ENCODE data around the gene RNPEP. TPM values are rescaled to one million over a fixed set of nuclear protein-coding genes. Genes with fewer than 3 reads are reported as not detected.

RNPEP gene
- total RNA-seq, 2 donors from 2014 or later = 46.6 to 73.5 TPM

DNA sequence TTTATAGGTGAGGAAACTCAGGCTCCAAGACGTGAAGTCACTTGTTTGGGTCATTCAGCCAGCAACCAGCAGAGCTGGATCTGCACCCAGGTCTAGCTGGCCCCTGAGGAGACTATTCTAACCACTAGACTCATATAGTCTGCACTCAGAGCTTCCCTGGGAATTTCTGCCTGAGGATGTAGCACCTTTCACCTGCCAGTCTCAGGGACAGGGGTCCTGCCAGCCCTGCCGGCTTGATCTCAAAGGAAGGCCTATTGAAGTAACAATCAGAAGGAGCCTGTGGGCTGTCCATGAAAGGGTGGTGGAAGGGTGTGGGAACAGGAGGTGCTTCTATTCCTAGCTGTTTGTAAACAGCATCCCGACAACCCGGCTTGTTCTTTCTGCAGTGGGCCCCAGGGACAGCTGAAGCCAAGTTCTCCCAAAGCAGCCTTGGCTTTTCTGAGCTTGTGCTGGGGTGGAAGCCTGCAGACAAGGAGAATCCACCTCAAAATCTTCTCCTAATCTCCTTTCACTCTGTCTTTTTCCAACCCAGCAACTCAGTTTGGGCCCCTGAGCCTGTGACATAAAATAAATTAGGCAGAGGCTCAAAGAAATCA lies 43.9 kb upstream of the RNPEP start:
- Histone ChIP-seq H3K9me3 (ENCODE audit: control insufficient read depth, low read length) (no peaks in the 10 kb centered on the region), H3K4me3 (ENCODE audit: low read length) (no peak overlapping the region), H3K27me3 (ENCODE audit: control insufficient read depth, insufficient read depth, low read length, poor library complexity, severe bottlenecking) (peaks cover 13% of the 10 kb centered on the region), H3K27ac (ENCODE audit: low read depth, low read length) (no peak overlapping the region), H3K36me3 (ENCODE audit: control insufficient read depth, insufficient read depth, low read length) (no peaks in the 10 kb centered on the region), H3K4me1 (ENCODE audit: control insufficient read depth, insufficient read depth, low read length) (no peaks in the 10 kb centered on the region), H3K9ac (ENCODE audit: extremely low read depth, low read length, poor library complexity, severe bottlenecking) (no peak overlapping the region)
- no peak for DNase-seq
- H3K4me1 Mint-ChIP-seq = peaks cover 20% of the 10 kb centered on the region
- no peak overlapping the region for H3K4me3 Mint-ChIP-seq
- 68 to 77% methylated on average over 4 of the region's 4 CpGs for WGBS, 2 experiments (ENCODE audit: insufficient coverage in 1 of 2, insufficient read length in 1 of 2)
- no peaks in the 10 kb centered on the region for H3K36me3 Mint-ChIP-seq (ENCODE audit: low read depth)
- H3K27me3 Mint-ChIP-seq (ENCODE audit: insufficient read depth) = peaks cover 8% of the 10 kb centered on the region
- TF ChIP-seq, protein P1, sequence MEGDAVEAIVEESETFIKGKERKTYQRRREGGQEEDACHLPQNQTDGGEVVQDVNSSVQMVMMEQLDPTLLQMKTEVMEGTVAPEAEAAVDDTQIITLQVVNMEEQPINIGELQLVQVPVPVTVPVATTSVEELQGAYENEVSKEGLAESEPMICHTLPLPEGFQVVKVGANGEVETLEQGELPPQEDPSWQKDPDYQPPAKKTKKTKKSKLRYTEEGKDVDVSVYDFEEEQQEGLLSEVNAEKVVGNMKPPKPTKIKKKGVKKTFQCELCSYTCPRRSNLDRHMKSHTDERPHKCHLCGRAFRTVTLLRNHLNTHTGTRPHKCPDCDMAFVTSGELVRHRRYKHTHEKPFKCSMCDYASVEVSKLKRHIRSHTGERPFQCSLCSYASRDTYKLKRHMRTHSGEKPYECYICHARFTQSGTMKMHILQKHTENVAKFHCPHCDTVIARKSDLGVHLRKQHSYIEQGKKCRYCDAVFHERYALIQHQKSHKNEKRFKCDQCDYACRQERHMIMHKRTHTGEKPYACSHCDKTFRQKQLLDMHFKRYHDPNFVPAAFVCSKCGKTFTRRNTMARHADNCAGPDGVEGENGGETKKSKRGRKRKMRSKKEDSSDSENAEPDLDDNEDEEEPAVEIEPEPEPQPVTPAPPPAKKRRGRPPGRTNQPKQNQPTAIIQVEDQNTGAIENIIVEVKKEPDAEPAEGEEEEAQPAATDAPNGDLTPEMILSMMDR (conservative IDR thresholded peaks at IDR 0.05) = no peak
- H3K27ac Mint-ChIP-seq = no peak overlapping the region
- H3K9me3 Mint-ChIP-seq = no peaks in the 10 kb centered on the region

DNA sequence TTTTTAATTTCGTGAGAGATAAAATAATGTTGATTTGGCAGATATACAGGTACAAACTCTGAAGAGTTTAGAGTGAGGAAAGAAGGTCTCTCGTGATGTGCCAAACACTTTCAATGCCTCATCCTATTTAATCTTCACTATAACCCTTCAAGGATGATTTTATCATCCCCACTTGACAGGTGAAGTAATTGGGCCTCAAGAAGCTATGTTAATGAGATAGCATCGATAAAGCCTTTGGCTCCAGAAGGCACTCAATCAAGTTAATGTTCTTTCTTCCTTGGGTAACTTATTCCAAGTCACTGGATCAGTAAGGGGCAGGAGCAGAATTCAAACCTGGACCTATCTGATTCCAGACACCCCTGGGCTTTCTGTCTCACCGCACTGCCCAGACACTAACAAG lies 43.3 kb upstream of the RNPEP start:
- H3K27ac ChIP-seq (ENCODE audit: low read depth, low read length) = no peak overlapping the region
- H3K27ac Mint-ChIP-seq = no peak overlapping the region
- WGBS, 2 experiments (ENCODE audit: insufficient coverage in 1 of 2, insufficient read length in 1 of 2) = 88 to 94% methylated on average over 3 of the region's 4 CpGs

DNA sequence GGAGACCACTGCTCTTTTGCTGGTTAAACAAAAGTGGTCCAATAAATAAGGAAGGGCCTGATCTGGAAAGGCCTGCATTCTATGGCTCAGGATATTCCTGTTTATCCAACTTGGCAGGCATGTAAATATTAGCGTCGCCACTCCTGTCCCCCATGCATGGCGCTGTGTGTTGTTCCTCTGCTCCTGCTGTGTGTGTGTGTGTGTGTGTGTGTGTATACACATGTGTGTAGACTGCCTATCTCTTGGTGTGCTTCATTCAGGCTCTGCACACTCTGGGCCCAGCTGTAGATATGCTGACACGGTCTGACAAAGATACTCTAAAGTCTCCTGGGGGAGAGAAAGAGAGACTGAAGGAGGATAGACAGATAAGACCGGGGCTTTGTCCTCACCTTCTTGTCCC lies 42.9 kb upstream of the RNPEP start:
- peaks cover 5% of the 10 kb centered on the region for H3K27me3 ChIP-seq (ENCODE audit: control insufficient read depth, insufficient read depth, low read length, poor library complexity, severe bottlenecking)
- no peaks in the 10 kb centered on the region for H3K4me1 ChIP-seq (ENCODE audit: control insufficient read depth, insufficient read depth, low read length)
- no peak overlapping the region for H3K27ac ChIP-seq (ENCODE audit: low read depth, low read length)
- Mint-ChIP-seq H3K9me3 (no peaks in the 10 kb centered on the region), H3K36me3 (ENCODE audit: low read depth) (no peaks in the 10 kb centered on the region), H3K27ac (no peak overlapping the region), H3K4me3 (no peak overlapping the region), H3K4me1 (peaks cover 20% of the 10 kb centered on the region), H3K27me3 (ENCODE audit: insufficient read depth) (peaks cover 5% of the 10 kb centered on the region)
- H3K4me3 ChIP-seq (ENCODE audit: low read length) = no peak overlapping the region
- WGBS, 2 experiments (ENCODE audit: insufficient coverage in 1 of 2, insufficient read length in 1 of 2) = 92 to 95% methylated on average over 4 to 5 of the region's 5 CpGs
- TF ChIP-seq, protein P1 (conservative IDR thresholded peaks at IDR 0.05) = no peak
- H3K36me3 ChIP-seq (ENCODE audit: control insufficient read depth, insufficient read depth, low read length) = no peaks in the 10 kb centered on the region
- H3K9ac ChIP-seq (ENCODE audit: extremely low read depth, low read length, poor library complexity, severe bottlenecking) = no peak overlapping the region
- no peaks in the 10 kb centered on the region for H3K9me3 ChIP-seq (ENCODE audit: control insufficient read depth, low read length)
- DNase-seq = no peak

More for the DNA sequence above, 43.3 kb upstream of the RNPEP start:
- Mint-ChIP-seq H3K4me1 (peaks cover 20% of the 10 kb centered on the region), H3K27me3 (ENCODE audit: insufficient read depth) (peaks cover 7% of the 10 kb centered on the region), H3K4me3 (no peak overlapping the region), H3K36me3 (ENCODE audit: low read depth) (no peaks in the 10 kb centered on the region), H3K9me3 (no peaks in the 10 kb centered on the region)
- no peak for DNase-seq
- Histone ChIP-seq H3K4me1 (ENCODE audit: control insufficient read depth, insufficient read depth, low read length) (no peaks in the 10 kb centered on the region), H3K9ac (ENCODE audit: extremely low read depth, low read length, poor library complexity, severe bottlenecking) (no peak overlapping the region), H3K27me3 (ENCODE audit: control insufficient read depth, insufficient read depth, low read length, poor library complexity, severe bottlenecking) (peaks cover 8% of the 10 kb centered on the region), H3K36me3 (ENCODE audit: control insufficient read depth, insufficient read depth, low read length) (no peaks in the 10 kb centered on the region), H3K4me3 (ENCODE audit: low read length) (no peak overlapping the region), H3K9me3 (ENCODE audit: control insufficient read depth, low read length) (no peaks in the 10 kb centered on the region)
- TF ChIP-seq, protein P1 (conservative IDR thresholded peaks at IDR 0.05) = no peak
